Measurements from ENCODE around the gene SERPINB3. TPM values are rescaled to one million over a fixed set of nuclear protein-coding genes. Genes with fewer than 3 reads are reported as not detected.
"Not testable (repeated sequence)": the region's sequence is repeated elsewhere in the genome, so short reads cannot be mapped to it uniquely, and the experiment has no call there.

Gene SERPINB3
- total RNA-seq, 6 experiments from 2014 or later, result not detected

DNA sequence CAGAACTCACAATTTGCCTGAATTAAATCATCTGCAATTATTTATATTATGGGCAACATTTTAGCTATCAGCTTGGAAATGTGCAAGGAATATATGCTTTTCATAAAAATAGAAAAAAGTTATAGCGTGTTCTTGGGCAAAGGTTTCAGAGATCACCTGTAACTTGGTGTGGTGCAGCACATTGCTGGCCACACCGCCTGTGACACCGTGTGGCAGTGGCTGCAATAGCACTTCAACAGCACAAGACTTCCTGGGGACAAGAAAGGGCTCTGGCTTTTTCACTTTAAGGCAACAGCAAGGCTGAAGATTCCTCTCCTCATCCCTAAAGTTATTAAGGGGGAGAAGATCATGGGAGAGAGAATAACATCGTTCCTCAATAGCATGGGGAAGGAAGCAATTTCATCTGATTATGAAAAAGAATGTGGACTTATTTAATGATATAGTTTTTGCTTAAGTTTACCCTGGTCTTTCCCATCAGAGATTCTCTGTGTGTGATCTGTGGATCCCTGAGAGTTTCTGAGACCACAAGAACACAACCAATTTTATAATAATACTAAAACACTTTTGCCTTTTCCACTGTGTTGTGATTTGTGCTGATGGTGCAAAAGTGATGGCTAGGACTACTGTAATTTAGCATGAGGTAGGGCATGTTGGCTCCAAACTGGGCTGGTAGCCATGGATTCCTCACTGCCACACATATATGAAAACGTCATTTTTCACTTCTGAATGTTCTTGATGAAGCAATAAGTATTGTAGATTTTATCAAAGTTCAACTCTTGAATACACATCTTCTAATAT, 15.0 kb upstream of the SERPINB3 start:
- Mint-ChIP-seq H3K27ac (peak overlapping the region; percentile 70), H3K9me3 (peaks cover 3% of the 10 kb centered on the region), H3K4me3 (no peak overlapping the region), H3K4me1 (ENCODE audit: low read depth) (peaks cover 32% of the 10 kb centered on the region), H3K36me3 (ENCODE audit: low read depth) (peaks cover 8% of the 10 kb centered on the region), H3K27me3 (ENCODE audit: insufficient read depth) (no peaks in the 10 kb centered on the region)
- no peak for DNase-seq
- TF ChIP-seq, protein P1, sequence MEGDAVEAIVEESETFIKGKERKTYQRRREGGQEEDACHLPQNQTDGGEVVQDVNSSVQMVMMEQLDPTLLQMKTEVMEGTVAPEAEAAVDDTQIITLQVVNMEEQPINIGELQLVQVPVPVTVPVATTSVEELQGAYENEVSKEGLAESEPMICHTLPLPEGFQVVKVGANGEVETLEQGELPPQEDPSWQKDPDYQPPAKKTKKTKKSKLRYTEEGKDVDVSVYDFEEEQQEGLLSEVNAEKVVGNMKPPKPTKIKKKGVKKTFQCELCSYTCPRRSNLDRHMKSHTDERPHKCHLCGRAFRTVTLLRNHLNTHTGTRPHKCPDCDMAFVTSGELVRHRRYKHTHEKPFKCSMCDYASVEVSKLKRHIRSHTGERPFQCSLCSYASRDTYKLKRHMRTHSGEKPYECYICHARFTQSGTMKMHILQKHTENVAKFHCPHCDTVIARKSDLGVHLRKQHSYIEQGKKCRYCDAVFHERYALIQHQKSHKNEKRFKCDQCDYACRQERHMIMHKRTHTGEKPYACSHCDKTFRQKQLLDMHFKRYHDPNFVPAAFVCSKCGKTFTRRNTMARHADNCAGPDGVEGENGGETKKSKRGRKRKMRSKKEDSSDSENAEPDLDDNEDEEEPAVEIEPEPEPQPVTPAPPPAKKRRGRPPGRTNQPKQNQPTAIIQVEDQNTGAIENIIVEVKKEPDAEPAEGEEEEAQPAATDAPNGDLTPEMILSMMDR (IDR thresholded peaks at IDR 0.05), result peak; percentile 77

DNA sequence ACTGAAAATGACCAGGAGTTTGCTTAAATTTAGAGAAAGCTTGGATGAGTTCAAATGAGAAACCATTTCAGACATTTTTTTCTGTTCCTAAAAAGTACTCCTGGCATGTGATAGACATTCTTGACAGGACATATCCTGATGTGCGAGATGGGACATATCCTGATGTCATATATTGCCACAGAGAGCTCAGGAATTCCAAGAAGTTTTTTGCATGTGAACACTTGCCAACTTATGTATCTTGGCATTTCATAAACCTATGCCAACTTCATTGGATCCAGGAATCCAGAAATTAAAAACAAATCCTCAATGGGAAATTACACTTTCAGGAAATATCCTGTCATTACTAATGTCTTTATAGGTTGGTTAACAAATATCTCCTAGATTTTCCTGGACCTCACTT, 2.9 kb upstream of the SERPINB3 start:
- Mint-ChIP-seq H3K36me3 (ENCODE audit: low read depth) (peaks cover 7% of the 10 kb centered on the region; the same call in 1 of the 2 replicates), H3K4me3 (no peak overlapping the region), H3K4me1 (ENCODE audit: low read depth) (peaks cover 17% of the 10 kb centered on the region), H3K27me3 (ENCODE audit: insufficient read depth) (no peaks in the 10 kb centered on the region), H3K9me3 (peaks cover 8% of the 10 kb centered on the region), H3K27ac (no peak overlapping the region)
- TF ChIP-seq, protein P1 (IDR thresholded peaks at IDR 0.05), result no peak
- no peak for DNase-seq

DNA sequence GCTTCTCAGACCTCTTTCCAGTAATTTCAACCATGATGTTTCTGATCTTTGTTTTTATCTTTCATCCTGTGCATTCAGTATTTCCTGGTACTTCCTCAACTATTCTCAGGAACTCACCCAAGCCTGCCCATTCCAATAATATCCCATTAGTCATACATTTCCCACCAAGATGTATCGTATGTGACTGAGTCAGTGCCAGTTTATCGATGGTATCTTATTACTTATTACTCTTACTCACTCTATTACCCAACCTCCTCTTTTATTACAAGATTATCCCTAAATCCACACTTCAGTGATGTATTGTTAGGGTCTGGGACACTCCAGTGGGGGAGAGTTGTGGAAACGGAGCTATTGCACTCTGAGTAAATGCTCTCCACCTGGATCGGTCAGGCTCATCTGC, 2.8 kb downstream of the SERPINB3 start:
- Mint-ChIP-seq H3K4me3 (peak overlapping the region; percentile 38), H3K4me1 (ENCODE audit: low read depth) (peaks cover 43% of the 10 kb centered on the region)
- not testable (repeated sequence) for H3K36me3 Mint-ChIP-seq (ENCODE audit: low read depth); H3K27me3 Mint-ChIP-seq (ENCODE audit: insufficient read depth); DNase-seq; H3K27ac Mint-ChIP-seq; H3K9me3 Mint-ChIP-seq

DNA sequence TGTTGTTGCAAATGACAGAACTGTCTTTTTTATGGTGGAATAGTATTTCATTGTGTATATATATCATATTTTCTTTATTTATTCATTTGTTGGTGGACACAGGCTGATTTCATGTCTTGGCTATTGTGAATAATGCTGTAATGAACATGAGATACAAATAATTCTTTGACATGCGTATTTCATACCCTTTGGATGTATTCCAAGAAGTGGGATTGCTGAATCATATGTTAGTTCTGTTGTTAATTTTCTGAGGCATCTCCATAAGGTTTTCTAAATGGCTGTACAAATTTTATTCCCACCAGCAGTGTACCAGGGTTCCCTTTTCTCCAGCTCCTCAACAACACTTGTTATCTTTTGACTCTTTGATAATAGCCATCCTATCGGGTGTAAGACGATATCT, 11.4 kb downstream of the SERPINB3 start:
- not testable (repeated sequence) for H3K4me3 Mint-ChIP-seq; H3K27ac Mint-ChIP-seq; H3K27me3 Mint-ChIP-seq (ENCODE audit: insufficient read depth); H3K36me3 Mint-ChIP-seq (ENCODE audit: low read depth); DNase-seq; H3K9me3 Mint-ChIP-seq
- peaks cover 48% of the 10 kb centered on the region for H3K4me1 Mint-ChIP-seq (ENCODE audit: low read depth)

DNA sequence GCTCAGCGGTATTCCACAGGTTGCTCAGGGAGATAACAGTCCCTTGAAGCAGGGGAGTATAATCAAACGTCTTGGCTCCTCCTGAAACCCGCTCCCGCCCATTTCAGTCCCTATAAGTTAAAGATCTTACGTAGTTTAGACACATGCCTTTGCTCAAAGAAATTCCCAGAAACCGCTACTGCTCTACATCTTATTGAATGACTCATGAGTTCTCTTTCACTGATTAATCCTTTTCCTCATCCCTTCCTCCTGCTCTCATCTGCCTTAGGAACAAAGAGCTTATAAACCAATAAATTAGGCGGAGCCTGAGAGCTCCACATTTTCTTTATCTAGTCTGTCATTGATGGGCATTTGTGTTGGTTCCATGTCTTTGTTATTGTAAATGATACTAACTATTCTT, 13.5 kb downstream of the SERPINB3 start:
- TF ChIP-seq, protein P1 (IDR thresholded peaks at IDR 0.05), result no peak
- Mint-ChIP-seq H3K27me3 (ENCODE audit: insufficient read depth) (no peaks in the 10 kb centered on the region), H3K9me3 (no peaks in the 10 kb centered on the region), H3K36me3 (ENCODE audit: low read depth) (no peaks in the 10 kb centered on the region), H3K4me1 (ENCODE audit: low read depth) (peaks cover 60% of the 10 kb centered on the region), H3K27ac (peak overlapping the region; percentile 55), H3K4me3 (no peak overlapping the region)
- DNase-seq, result peak; percentile 59

DNA sequence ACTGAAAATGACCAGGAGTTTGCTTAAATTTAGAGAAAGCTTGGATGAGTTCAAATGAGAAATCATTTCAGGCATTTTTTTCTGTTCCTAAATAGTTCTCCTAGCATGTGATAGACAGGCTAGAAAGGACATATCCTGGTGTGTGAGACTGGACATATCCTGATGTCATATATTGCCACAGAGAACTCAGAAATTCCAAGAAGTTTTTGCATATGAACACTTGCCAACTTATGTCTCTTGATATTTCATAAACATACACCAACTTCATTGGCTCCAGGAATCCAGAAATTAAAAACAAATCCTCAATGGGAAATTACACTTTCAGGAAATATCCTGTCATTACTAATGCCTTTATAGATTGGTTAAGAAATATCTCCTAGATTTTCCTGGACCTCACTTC, 14.8 kb downstream of the SERPINB3 start:
- TF ChIP-seq, protein P1 (IDR thresholded peaks at IDR 0.05), result no peak
- Mint-ChIP-seq H3K4me1 (ENCODE audit: low read depth) (peaks cover 69% of the 10 kb centered on the region), H3K4me3 (no peak overlapping the region), H3K9me3 (no peaks in the 10 kb centered on the region), H3K27ac (no peak overlapping the region), H3K36me3 (ENCODE audit: low read depth) (no peaks in the 10 kb centered on the region), H3K27me3 (ENCODE audit: insufficient read depth) (no peaks in the 10 kb centered on the region)
- DNase-seq, result no peak

DNA sequence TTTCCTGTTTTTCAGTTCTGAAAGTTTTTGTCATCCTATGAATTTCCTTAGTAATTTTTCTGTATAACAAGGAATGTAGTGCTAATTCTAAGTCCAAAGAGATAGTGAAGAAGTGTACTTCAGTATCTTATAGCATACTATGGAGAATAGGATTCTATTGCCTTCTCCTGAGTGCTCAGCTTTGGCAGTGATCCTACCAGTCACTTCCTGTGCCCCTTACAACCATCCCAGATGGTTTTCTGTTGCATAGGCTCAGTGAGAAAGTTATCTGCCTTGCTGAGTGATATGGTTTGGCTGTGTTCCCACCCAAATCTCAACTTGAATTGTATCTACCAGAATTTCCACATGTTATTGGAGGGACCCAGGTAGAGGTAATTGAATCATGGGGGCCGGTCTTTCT, 17.0 kb downstream of the SERPINB3 start:
- peaks cover 79% of the 10 kb centered on the region for H3K4me1 Mint-ChIP-seq (ENCODE audit: low read depth)
- not testable (repeated sequence) for H3K27me3 Mint-ChIP-seq (ENCODE audit: insufficient read depth); H3K4me3 Mint-ChIP-seq; H3K27ac Mint-ChIP-seq; H3K36me3 Mint-ChIP-seq (ENCODE audit: low read depth); H3K9me3 Mint-ChIP-seq; DNase-seq

DNA sequence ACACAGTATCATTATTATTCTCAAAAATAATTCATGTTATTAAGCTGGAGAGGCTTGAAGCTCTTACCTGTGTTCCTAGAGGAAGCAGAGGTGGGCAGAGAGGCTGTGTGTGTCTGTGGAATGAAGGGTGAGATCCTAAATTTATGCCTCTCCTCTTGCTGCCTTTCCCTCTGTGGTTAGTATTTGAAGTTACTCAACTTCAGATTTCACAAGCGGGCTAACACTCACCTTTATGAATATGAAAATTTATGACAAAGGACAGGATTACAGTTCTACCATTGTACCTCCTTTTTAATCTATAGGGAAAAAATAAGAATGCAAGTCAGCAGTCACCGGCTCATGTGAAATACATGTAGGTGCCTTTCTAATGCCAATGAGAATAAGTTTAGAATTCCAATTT, 17.6 kb downstream of the SERPINB3 start, which contains the start of gene SERPINB4:
Gene SERPINB4, minus strand, starts transcription at position 115 of the 400 bp plus-strand sequence. CDS start 679 bp downstream, outside the sequence.
- H3K27me3 Mint-ChIP-seq (ENCODE audit: insufficient read depth); H3K4me3 Mint-ChIP-seq; H3K9me3 Mint-ChIP-seq; DNase-seq; H3K36me3 Mint-ChIP-seq (ENCODE audit: low read depth); H3K27ac Mint-ChIP-seq: not testable (repeated sequence)
- H3K4me1 Mint-ChIP-seq (ENCODE audit: low read depth), result peaks cover 78% of the 10 kb centered on the region

DNA sequence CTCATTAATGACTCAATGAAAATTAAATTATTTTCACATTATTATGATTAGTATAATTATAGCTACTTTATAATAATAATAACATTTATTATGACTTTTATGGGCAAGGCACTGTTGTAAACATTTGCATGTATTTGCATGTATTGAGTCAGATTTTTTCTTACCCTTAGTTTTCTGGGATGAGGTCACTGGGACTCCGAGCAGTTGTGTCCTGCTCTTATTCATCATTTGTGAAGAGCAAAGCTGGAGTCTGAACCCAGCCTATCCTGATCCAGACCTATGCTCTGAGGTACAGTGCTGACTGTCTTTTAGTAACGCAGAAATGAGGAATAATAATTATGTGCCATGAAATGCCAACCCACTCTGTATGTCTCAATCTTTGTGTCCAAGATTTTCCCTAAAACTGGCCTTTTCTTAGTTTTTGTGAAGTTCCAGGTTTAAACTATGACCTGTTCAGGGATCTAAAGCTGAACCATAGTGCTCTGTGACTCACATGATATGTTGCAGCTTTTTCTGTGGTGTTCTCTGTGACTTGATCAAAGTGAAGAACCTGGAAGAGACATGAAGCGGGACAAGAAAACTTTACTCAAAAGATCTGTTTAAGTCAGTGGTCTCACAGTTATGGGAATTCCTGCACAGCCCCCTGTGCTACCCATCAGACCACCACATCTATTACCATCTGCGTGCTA, 18.9 kb downstream of the SERPINB3 start:
- not testable (repeated sequence) for H3K27ac Mint-ChIP-seq; H3K9me3 Mint-ChIP-seq; H3K27me3 Mint-ChIP-seq (ENCODE audit: insufficient read depth); H3K4me3 Mint-ChIP-seq; DNase-seq; H3K36me3 Mint-ChIP-seq (ENCODE audit: low read depth)
- H3K4me1 Mint-ChIP-seq (ENCODE audit: low read depth), result peaks cover 64% of the 10 kb centered on the region
